NB4 (cell line): ENCODE measurements around the gene MPZL1.

Source experiments
- DNase-seq: peaks from one replicate; pipeline ENCODE4 v3.0.0; 2010; ENCODE audit warnings: low read depth
- H3K4me3 ChIP-seq: one replicate; pipeline ENCODE4 v1.5.1; 2011; ENCODE audit warnings: mild to moderate bottlenecking, low read depth, low read length, moderate library complexity
- MYC ChIP-seq: IDR thresholded peaks from 2 replicates; pipeline ENCODE4 v1.6.1; 2011; ENCODE audit warnings: low read depth, low read length
- POLR2A ChIP-seq: IDR thresholded peaks from 2 replicates; pipeline ENCODE4 v1.6.1; 2011; ENCODE audit warnings: mild to moderate bottlenecking; ENCODE audit not compliant: insufficient read length; ENCODE audit errors: extremely low read depth
- TF ChIP-seq, protein P1 (sequence below): IDR thresholded peaks from 2 replicates; pipeline ENCODE4 v1.6.1; 2011; ENCODE audit warnings: low read depth, low read length
- TF ChIP-seq, protein P2 (sequence below): IDR thresholded peaks from one replicate; pipeline ENCODE4 v1.5.1; 2012; ENCODE audit warnings: low read depth, low read length

The MPZL1 gene

DNA sequence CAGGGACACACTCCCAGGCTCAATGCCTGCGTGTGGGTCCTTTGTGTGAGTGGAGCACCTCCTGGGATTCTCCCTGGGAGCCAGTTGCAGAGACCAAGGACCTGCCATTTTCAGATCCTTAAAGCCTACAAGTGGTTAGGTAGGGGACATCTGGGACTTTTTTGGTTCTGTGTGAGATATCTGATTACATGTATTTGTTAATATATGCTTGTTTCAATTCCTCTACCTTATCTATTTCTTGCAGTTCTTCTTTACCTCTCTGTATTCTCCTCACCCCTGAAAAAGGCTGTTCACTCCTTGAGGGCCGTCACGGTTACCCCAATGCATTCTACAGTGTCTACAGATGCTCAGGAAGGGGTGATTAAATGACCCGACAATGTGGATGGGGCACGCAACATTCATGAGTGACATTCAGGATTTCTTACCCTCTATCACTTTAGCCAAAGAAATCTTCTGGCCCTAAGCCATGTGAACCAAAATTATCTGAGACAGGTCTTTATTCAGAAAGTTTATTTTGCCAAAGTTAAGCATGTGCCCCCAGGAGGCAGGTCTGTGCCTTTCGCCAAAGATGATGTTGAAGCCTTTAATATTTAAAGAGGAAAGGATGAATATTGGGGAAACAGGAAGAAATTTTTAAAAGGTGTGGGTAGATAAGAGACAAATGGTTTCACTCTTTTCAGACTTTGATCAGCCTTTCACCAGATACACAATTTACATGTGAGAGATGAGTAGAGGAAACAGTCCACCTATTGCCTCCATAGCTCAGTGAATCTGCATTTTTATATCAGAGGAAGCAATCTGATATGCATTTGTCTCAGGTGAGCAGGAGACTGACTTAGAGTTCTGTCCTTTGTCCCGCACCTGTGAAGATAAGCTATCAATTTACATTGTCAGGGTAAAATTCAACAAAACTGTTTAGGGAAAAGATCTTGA lies 44.6 kb upstream of the MPZL1 start:
- no peak overlapping the region for H3K4me3 ChIP-seq
- no peak for DNase-seq
- TF ChIP-seq POLR2A (no peak), MYC (no peak)
- TF ChIP-seq, protein P1, sequence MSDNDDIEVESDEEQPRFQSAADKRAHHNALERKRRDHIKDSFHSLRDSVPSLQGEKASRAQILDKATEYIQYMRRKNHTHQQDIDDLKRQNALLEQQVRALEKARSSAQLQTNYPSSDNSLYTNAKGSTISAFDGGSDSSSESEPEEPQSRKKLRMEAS = no peak
- TF ChIP-seq, protein P2, sequence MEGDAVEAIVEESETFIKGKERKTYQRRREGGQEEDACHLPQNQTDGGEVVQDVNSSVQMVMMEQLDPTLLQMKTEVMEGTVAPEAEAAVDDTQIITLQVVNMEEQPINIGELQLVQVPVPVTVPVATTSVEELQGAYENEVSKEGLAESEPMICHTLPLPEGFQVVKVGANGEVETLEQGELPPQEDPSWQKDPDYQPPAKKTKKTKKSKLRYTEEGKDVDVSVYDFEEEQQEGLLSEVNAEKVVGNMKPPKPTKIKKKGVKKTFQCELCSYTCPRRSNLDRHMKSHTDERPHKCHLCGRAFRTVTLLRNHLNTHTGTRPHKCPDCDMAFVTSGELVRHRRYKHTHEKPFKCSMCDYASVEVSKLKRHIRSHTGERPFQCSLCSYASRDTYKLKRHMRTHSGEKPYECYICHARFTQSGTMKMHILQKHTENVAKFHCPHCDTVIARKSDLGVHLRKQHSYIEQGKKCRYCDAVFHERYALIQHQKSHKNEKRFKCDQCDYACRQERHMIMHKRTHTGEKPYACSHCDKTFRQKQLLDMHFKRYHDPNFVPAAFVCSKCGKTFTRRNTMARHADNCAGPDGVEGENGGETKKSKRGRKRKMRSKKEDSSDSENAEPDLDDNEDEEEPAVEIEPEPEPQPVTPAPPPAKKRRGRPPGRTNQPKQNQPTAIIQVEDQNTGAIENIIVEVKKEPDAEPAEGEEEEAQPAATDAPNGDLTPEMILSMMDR = no peak

DNA sequence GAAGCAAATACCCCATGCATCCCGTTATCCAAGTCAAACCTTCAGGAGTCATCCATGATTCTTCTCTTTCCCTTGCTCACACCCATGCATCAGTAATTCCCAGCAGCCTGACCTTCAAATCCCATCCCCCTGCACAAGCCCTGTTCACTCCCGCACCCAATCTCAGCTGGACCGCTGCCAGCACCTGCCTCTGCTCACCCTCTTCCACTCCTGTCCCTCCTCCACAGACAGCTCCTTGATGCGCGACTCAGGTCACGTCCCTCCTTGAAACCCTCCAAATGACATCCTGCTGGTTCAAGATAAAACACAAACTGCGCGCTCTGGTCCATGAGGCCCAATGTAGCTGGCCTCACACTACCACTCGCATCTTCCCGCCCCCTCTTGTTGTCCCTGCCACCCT lies 43.4 kb upstream of the MPZL1 start:
- no peak overlapping the region for H3K4me3 ChIP-seq
- DNase-seq = no peak
- TF ChIP-seq POLR2A (no peak), MYC (no peak)
- TF ChIP-seq, protein P2 = no peak
- TF ChIP-seq, protein P1 = no peak

DNA sequence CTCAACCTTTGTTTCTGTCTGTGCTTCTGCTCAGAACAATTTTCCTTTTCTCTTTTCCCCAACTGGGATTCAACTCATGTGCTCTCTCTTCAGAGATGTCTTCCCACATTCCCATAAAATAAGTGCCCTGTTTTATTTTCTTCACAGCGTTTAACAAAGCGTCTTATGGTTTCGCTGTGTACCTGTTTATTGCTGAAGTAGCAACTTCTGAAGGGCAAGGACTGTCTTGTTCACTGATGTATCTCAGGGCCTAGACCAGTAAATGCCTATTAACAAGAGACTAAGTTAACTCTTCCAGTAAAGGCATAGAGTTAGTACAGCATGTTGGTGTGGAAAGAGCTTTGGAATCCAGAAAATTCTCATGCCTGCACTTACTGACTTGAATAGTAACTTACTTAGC lies 42.9 kb upstream of the MPZL1 start:
- DNase-seq = no peak
- TF ChIP-seq MYC (no peak), POLR2A (no peak)
- TF ChIP-seq, protein P1 = no peak
- no peak overlapping the region for H3K4me3 ChIP-seq

DNA sequence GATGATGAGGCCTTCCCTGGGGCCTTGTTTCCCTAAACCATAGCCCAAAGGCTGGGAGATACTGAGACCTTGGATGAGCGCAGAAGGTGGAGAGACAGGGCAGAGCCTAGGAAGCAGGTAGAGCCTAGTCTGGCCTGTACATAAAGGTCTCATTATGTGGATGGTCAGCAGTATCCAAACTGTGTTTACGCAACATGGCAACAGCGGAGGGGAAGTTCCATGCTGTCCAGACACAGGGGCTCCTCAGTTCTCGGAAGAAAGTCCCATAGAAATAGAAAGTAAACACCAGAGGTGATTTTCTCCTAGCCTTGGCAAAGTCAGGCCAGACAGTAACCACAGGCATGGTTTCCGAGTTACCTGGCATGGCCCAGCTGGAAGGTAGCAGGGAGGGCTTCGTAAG lies 42.1 kb upstream of the MPZL1 start:
- DNase-seq = no peak
- H3K4me3 ChIP-seq = no peak overlapping the region
- TF ChIP-seq MYC (no peak), POLR2A (no peak)
- TF ChIP-seq, protein P1 = no peak
- TF ChIP-seq, protein P2 = no peak

DNA sequence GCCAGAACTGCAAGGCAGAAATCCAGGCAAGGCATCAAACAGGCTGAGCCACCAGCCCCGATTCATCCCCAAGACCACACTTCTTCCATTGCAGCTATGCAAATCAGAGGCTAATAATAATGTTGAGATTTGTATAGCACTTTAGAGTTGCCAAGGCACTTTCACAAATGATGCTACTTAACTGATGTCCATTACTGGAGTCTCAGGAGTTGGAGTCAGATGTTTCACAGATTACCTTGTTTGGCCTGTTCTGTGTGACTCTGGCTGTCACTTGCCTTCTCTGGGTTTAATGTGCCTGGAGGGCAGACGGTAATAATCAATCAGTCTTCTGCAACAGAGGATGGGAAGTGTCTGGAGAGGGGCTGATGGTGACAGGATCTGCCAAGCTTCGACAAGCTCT lies 40.8 kb upstream of the MPZL1 start:
- no peak overlapping the region for H3K4me3 ChIP-seq
- no peak for DNase-seq
- TF ChIP-seq, protein P2 = no peak
- no peak for TF ChIP-seq MYC
- TF ChIP-seq, protein P1 = no peak
- TF ChIP-seq POLR2A = no peak

DNA sequence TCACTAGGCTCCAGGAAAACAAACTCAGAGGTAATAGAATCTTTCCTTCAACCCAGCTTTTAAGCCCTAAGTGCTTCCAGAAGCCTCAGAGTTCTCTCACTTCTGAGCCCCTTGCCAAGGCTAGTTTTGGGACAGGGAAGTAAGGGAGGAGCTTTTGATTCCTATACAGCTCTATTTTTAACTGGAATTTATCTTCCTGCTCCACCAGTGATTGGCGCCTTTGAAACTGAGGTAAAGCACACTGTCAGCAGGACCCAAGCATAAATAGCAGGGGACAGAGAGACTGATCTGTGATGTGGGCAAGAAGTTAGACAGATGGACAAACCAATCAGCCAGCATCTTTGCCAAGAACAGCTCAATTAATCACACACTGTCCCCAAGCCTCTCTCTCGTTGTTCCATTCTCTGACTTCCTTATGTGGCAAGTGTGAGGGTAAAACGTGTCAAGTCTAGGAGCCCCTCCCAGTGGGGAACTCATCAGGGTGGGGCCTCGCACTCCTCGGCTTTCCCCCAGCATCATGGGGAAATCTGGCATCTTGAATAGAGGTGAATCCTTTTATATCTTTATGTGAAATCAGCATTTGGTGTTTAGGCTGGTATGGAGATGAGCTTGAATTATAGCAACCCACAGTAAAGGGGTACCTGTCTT lies 40.2 kb upstream of the MPZL1 start:
- TF ChIP-seq POLR2A = no peak
- TF ChIP-seq, protein P2 = no peak
- TF ChIP-seq, protein P1 = no peak
- no peak overlapping the region for H3K4me3 ChIP-seq
- DNase-seq = no peak
